Measurements from ENCODE around the gene SARS1.

Gene SARS1

GRCh38 chr1:109249654-109250401 lies 36.1 kb downstream of the SARS1 start:
- no peak for DNase-seq (ENCODE audit: low read depth)

GRCh38 chr1:109250454-109251276 lies 36.9 kb downstream of the SARS1 start:
- DNase-seq (ENCODE audit: low read depth) = no peak

GRCh38 chr1:109251277-109252166 lies 37.8 kb downstream of the SARS1 start:
- DNase-seq (ENCODE audit: low read depth) = no peak

- no peak for DNase-seq (ENCODE audit: low read depth)
Measured at GRCh38 chr1:109252167-109252892, 38.6 kb downstream of the SARS1 start.

- no peak for DNase-seq (ENCODE audit: low read depth)
Measured at GRCh38 chr1:109252893-109253802, 39.4 kb downstream of the SARS1 start.

- DNase-seq (ENCODE audit: low read depth) = no peak
Measured at GRCh38 chr1:109253803-109254620, 40.3 kb downstream of the SARS1 start.

- no peak for DNase-seq (ENCODE audit: low read depth)
Measured at GRCh38 chr1:109254621-109255096, 40.9 kb downstream of the SARS1 start.

GRCh38 chr1:109255097-109255651 lies 41.5 kb downstream of the SARS1 start:
- DNase-seq (ENCODE audit: low read depth) = no peak

GRCh38 chr1:109255678-109256077 lies 42.0 kb downstream of the SARS1 start:
- no peak for DNase-seq (ENCODE audit: low read depth)

GRCh38 chr1:109256085-109256484 lies 42.4 kb downstream of the SARS1 start:
- no peak for DNase-seq (ENCODE audit: low read depth)

GRCh38 chr1:109256971-109257681 lies 43.4 kb downstream of the SARS1 start:
- no peak for DNase-seq (ENCODE audit: low read depth)

GRCh38 chr1:109257682-109258421 lies 44.1 kb downstream of the SARS1 start:
- DNase-seq (ENCODE audit: low read depth) = no peak

GRCh38 chr1:109258481-109259466 lies 45.1 kb downstream of the SARS1 start:
- no peak for DNase-seq (ENCODE audit: low read depth)

GRCh38 chr1:109259674-109260557 lies 46.2 kb downstream of the SARS1 start:
- no peak for DNase-seq (ENCODE audit: low read depth)

- no peak for DNase-seq (ENCODE audit: low read depth)
Measured at GRCh38 chr1:109261006-109261405, 47.3 kb downstream of the SARS1 start.

GRCh38 chr1:109261578-109261977 lies 47.9 kb downstream of the SARS1 start:
- no peak for DNase-seq (ENCODE audit: low read depth)

Measured in GM04503 (cell line).